Measurements from ENCODE around the gene RASAL2.

DNA sequence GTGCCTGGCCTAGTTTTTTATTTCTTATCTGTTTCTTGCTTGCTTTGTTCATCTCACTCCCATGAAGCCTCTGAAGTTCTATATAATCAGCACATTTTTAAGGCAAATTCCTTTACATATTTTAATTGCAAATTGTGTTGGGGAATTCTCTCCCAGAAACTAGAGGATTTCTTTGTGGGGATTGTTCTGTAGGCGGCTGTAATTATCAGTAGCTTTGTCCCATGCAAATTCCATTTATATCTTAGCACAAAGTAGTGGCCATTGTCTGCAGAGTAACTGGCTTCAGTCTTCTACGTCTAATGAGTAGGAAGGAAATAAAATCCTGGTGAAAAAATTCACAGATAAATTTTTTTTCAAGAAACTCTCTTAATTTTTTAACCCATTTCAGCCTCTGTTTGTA, 367.2 kb downstream of the RASAL2 start:
- TF ChIP-seq, protein P1, sequence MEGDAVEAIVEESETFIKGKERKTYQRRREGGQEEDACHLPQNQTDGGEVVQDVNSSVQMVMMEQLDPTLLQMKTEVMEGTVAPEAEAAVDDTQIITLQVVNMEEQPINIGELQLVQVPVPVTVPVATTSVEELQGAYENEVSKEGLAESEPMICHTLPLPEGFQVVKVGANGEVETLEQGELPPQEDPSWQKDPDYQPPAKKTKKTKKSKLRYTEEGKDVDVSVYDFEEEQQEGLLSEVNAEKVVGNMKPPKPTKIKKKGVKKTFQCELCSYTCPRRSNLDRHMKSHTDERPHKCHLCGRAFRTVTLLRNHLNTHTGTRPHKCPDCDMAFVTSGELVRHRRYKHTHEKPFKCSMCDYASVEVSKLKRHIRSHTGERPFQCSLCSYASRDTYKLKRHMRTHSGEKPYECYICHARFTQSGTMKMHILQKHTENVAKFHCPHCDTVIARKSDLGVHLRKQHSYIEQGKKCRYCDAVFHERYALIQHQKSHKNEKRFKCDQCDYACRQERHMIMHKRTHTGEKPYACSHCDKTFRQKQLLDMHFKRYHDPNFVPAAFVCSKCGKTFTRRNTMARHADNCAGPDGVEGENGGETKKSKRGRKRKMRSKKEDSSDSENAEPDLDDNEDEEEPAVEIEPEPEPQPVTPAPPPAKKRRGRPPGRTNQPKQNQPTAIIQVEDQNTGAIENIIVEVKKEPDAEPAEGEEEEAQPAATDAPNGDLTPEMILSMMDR (IDR thresholded peaks at IDR 0.05) = no peak
- no peak for TF ChIP-seq POLR2A (IDR thresholded peaks at IDR 0.05)

Data from adrenal gland (tissue), 5 donors.